GM12873 (cell line): ENCODE results near the gene PCNT.

ENCODE experiments used
- TF ChIP-seq, protein P1 (sequence below): IDR thresholded peaks from 2 replicates; pipeline ENCODE4 v1.5.1; 2012; ENCODE audit warnings: low read depth, mild to moderate bottlenecking, moderate library complexity, low read length, control low read depth; ENCODE audit not compliant: insufficient read depth; ENCODE audit errors: missing control alignments

The PCNT gene

DNA sequence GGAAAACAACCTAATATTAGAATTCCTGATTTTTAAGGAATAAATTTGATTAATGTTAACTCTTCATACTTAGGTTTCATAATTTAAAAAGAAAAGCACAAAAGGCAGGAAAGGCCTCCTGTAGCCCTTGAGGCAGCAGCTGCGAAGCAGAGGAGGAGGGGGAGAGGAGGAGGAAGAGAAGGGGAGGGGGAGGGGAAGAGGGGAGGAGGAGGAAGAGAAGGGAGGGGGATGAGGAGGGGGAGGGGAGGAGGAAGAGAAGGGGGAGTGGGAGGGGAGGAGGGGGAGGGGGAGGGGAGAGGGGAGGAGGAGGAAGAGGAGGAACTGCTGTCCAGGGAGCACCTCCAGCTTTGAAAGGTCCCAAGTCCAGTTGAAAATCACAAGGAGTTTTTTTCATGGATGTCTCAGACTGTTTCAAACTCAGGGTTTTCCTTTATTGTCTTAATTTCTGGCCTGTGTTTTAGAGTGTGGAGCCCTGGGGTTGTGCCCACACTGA lies 99.6 kb downstream of the PCNT start:
- TF ChIP-seq, protein P1, sequence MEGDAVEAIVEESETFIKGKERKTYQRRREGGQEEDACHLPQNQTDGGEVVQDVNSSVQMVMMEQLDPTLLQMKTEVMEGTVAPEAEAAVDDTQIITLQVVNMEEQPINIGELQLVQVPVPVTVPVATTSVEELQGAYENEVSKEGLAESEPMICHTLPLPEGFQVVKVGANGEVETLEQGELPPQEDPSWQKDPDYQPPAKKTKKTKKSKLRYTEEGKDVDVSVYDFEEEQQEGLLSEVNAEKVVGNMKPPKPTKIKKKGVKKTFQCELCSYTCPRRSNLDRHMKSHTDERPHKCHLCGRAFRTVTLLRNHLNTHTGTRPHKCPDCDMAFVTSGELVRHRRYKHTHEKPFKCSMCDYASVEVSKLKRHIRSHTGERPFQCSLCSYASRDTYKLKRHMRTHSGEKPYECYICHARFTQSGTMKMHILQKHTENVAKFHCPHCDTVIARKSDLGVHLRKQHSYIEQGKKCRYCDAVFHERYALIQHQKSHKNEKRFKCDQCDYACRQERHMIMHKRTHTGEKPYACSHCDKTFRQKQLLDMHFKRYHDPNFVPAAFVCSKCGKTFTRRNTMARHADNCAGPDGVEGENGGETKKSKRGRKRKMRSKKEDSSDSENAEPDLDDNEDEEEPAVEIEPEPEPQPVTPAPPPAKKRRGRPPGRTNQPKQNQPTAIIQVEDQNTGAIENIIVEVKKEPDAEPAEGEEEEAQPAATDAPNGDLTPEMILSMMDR: no peak

DNA sequence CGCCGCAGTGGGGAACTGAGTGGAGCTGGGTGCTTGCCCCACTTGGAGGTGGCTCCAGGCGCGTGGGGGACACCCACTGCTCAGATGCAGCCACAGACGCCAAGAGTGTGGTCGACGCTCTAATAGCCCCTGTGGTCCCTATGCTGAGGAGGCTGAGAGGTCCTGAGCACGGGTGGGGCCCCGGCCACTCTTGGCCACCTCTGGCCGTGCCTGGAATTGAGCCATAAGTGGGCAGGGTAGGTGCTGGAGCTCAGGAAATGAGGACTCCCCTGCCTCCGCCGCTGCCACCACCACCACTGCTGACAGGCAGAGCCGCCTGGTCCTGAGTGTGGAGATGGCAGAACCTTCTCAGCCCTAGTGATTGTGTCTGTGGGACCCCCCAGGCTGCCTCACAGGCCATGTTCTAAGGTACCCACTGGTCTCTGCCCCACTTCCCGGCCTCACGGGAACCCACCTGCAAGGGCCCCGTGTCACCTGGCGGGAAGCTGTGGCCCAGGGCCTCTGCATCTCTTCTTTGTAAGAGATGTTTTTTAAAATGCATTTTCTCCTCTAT lies 100.2 kb downstream of the PCNT start:
- TF ChIP-seq, protein P1: no peak

DNA sequence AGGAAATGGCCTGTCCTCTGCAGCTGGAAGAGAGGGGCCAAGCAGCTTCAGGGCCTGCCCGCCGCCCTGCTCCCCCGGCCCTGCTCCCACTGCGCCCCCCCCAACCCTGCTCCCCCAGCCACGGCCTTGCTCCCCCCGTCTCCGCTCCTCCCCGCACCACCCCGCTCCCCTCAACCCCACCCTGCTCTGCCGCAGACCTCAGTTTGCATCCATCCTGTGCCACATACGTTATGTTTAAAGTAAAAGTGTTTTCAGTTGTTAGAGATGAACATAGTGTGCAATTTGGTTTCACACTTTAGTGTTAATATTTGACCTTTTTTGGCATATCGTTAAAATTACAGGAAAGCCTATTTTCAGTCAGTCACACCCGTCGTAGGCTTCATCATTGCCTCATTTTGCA lies 100.7 kb downstream of the PCNT start:
- TF ChIP-seq, protein P1: no peak

DNA sequence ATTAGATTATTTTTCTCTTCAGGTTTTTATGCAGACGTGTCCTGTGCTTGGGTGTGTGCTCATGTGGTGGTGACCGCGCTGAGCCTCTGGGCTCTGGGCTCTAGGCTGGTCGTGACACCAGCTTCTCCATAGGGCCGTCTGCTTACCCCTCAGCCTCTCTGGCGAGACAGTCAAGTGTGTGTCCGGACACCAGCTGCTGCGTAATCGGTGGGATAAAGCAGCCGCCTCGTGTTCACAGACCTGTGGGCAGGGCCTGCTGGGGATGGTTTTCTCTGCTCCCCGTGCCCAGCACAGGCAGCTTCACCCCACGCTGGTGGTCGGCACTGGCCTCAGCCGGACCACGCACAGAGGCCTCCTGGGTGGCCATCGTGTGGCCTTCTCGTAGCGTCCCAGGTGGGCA lies 101.1 kb downstream of the PCNT start:
- TF ChIP-seq, protein P1: no peak

DNA sequence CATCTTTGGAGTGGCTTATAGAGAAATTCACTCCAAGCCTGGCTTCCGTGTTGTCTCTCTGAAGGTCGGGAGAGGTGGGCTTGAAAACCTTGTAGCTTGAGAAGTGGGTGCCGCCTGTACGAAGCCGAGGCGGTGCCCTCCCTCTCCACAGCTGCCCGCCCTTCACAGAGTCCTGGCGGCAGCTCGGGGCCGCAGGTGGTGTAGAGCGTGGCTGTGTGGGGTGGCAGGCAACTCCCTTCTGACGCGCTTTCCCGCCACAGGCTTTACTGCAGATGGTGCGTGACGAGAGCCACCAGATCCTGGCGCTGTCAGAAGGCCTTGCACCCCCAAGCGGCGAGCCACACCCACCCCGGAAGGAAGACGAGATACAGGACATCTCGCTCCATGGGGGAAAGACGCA lies 101.6 kb downstream of the PCNT start:
- TF ChIP-seq, protein P1: no peak

DNA sequence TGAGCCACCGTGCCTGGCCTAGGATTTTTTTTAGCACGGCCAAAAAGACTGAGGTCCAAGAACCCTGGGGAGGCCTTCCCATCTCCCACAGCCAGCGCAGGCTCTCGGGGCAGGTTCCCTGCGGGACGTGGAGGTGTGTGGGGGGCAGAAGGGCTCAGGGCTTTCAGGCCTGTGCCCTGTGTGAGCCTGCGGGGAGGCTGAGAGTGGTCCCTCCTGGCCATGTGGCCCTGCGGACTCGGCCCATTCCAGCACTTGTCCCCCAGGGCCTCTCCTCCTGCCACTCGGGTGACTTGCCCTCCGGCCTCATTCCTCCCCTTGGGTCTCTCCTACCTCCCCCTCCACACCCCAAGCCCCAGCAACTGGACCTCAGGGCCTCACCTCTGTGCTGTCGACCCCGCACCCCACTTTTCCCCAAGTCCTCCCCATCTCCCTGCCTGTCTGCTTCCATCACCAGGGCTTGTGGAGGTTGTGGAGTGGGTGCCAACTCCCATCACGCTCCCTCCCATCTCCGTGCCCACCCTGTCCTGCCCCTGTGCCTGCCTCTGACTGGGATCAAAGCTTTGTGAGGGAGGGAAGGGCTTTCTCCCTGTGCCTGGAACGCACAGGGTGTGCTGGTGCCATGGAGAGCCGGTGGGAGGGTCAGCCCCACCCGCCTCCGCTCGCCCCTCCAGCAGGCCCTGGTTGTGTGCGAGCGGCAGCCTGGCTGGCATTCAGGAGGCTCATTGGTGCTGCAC lies 102.5 kb downstream of the PCNT start:
- TF ChIP-seq, protein P1: no peak

DNA sequence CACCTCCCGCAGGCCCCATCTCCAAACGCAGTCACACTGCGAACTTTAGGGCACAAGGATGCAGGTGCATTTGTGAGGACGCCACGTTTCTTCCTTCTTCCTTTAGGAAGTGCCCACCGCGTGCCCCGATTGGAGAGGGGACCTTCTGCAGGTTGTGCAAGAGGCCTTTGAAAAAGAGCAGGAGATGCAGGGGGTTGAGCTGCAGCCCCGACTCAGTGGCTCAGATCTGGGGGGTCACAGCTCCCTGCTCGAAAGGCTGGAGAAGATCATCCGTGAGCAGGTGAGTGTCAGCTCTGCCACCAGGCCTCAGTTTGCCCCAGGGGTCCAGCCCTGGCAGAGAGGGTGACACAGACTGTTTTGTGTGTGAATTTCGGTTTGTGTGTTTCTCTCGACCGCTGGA lies 103.6 kb downstream of the PCNT start:
- TF ChIP-seq, protein P1: no peak
